GM21576 (cell line): ENCODE results near the gene TMEM37.
A peak's percentile ranks its signal among the peaks of the same experiment; 100 is the strongest.
"Not testable (repeated sequence)": the region's sequence is repeated elsewhere in the genome, so short reads cannot be mapped to it uniquely, and the experiment has no call there.

ENCODE experiments used
- ATAC-seq: cut with Tn5 transposase; IDR thresholded peaks from one replicate; pipeline ENCODE4 v1.9.1; 2021; ENCODE audit warnings: mild to moderate bottlenecking, moderate library complexity; ENCODE audit not compliant: unreplicated experiment

TMEM37 gene, protein sequence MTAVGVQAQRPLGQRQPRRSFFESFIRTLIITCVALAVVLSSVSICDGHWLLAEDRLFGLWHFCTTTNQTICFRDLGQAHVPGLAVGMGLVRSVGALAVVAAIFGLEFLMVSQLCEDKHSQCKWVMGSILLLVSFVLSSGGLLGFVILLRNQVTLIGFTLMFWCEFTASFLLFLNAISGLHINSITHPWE

DNA sequence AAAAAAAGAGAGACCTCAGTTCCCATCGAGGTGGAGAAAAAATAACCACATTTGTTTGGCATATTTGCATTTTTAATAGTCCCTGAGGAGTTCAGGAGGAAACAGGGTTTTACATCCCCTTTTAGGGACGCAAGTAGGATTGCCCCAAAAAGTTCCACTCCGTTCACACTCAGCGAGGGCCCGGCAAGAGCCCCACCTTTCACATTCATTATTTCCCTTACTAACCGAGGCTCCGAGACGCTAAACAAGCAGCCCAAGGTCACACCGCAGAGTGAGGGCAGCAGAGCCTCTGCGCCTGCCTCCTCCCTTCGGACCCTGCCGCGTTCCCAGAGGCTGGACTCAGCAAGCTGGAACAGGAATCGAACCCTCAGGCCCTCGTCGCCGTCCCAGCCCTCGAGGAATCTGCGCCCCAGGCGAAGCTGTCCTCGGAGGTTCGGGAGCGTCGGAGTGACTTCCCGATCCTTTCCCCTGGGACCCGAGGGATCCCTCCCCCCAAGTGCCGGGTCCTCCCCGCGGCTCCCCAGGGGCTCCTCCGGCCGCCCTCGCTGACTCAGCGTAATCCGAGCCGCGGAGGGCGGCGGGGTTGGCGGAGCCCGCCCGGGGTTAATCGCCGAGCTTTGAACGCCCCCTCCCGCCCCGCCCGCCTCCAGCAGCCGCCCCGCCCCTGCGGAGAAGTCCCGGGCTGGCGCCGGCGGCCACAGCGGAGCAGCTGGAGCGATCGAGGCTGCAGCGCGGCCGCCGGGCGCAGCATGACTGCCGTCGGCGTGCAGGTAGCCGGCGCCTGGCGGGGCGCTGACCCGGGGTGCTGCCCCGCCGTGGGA is at the start of gene TMEM37:
TMEM37 (plus strand) TSS at position 700 of the 821 bp plus-strand sequence; CDS start at position 750, 50 bp downstream.
- peak; percentile 57 for ATAC-seq

DNA sequence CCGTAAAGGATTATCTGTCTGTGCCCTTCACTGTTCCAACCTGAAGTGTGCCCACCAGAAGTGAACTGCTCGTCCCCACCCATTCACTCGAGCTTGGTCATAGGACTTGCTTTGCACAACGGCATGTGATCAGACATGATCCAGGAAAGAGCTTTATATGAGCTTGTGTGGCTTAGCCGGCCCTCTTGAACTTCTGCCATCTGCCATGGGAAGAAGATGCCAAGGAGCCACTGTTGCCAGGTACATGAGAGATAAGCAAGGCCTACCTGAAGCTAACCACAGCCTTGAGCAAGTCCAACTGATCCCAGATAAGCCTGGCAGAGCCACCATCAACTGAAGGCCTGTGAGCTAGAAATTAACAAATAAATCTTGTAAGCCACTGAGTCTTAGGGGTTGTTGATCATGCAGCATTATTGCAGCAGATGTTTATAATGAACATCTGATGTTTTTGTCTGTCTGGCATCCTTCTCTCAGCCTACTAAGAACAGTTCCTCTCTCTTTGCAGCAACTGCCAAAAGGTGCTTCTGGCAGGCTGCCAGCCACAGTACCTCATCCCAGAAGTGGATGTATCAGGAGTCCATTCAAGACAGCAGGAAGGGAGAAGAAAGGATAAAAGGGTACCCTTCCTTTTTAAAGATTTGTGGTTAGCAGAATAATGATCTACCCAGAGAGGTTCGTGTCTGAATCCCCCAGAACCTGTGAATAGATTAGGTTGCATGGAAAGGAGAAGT is 48.1 kb upstream of the TMEM37 start:
- ATAC-seq: no peak

DNA sequence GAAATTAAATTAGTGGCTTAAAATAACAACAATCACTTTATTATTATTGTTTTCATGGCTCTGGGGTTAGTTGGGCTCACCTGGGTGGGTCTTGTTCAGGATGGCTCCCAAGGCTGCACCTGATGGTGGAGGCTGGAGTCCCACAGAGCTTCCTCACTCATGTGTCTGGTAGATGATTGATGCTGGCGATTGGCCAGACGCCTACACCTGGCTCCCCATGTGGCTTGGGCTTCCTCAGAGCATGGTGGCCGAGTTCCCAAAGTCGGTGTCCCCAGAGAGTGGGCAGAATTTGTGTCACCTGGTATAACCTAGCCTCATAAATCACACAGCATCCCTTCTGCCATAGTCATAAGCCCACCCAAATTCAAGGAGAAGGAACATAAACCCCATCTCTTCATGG is 46.7 kb upstream of the TMEM37 start:
- no peak for ATAC-seq

DNA sequence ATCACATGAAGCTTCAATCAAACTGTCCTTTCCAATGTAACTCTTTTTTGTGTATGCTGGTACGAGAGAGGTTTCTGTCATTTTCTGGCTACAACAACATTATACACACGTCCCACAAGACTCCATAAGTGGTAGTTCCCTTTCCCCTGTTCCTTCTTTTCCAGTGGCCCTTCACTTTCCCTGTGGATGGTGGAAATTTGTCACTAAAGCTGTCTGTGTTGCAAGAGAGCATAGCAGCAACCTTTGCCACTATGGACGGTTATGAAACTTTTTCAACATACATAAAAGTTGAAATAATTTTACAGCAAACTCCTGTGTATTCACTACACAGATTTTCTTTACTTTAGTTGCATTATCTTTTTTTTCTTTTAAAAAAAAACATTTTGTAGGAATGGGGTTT is 46.2 kb upstream of the TMEM37 start:
- ATAC-seq: no peak

DNA sequence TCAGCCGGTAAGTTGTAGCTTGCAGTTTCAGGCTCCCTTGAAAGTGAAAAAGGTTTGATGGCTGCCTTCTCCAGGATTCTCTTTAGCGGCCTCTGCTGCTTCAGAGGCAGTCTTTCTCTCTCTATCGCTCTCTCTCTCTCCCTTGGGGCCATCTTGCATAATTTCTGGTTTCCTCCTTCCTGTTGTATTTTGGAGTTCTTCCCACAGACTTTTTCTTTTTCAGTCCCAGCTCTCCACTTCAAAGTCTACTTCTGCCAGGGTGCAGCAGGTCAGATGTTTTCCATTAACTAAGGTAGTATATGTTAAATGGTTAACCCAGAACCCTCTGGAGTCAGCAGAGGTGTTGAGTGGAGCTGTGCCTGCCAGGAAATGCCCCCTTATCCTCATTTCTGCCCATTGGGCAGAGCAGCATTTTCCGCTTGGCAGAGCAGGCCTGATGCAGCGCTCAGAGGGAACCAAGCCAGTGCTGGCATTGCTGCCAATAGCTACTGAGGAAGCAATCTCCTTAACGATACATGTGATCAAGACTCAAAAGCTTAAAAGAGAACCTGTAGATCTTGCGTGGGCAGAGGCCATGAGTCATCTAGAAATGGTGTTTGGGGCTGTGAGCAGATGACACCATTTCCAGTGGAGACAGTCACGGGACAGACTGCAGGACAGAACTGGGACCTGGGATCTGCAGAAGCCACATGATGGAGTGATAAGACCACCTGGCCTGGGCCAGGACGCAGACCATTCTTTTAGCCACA is 44.1 kb upstream of the TMEM37 start:
- ATAC-seq: peak; percentile 80

DNA sequence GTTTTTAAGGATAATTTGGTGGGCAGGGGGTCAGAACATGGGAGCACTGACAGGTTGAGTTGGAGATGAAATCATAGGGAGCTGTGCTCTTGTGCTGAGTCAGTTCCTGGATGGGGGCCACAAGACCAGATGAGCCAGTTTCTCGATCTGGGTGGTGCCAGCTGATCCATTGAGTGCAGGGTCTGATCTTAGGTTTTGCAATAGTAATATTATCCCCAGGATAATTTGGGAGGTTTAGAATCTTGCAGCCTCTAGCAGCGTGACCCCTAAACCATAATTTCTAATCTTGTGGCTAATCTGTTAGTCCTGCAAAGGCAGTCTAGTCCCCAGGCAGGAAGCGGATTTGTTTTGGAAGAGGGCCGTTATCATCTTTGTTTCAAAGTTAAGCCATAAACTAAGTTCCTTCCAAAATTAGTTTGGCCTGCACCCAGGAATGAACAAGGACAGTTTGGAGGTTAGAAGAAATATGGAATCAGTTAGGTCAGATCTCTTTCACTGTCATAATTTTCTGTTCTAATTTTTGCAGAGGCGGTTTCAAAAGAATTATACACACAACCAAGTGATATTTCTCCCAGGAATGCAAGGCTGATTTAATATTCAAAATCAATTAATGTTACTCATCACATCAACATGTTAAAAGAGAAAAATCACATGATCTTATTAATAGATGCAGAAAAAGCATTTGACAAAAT is 41.9 kb upstream of the TMEM37 start:
- ATAC-seq: no peak

DNA sequence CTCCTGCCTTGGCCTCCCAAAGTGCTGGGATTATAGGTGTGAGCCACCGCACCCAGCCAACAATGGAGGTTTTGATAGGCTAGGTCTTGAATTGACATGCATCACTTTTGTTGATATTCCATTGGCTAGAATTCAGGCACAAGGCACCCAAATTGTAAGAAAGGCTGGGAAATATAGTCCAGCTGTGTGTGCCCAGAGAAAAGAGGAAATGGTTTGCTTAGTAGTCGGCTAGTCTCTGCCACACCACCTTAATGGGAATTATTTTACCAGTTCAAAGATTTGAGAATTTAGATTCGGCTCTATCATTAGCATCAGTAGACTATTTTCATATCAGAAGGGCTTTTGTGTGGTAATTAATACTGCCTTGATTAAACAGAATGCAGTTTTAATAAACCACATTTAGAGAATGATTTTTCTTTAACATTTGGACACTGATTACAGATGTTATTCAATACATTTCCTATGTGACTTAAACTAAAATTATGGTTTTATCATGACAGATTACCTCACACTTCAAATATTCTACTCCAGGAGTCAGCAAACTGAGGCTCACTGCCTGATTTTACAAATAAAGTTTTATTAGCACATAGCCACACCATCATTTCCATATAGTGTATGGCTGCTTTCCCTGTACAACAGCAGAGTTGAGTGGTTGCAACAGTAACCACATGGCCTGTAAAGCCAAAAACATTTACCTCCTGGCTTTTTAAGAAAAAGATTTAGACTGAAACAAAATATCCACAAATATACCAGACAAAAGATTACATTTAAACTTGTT is 37.5 kb upstream of the TMEM37 start:
- ATAC-seq: no peak

DNA sequence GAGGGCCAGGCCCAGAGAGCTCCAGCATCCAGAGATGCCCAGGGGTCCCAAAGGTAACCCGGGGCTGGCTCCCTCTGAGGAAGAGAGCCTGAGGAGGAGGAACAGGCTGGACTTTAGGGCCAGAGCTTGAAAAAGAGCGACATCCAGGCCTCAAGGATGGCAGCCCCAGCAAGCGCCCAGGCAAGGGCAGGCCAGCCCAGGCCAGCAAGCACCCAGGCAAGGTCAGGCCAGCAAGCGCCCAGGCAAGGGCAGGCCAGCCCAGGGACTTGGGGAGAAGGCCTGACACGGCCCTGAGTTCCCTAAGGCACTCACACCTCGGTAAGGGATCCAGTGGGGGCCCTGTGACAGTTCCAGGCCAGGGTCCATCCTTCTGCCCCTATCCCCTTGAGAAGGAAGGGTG is 34.5 kb upstream of the TMEM37 start:
- no peak for ATAC-seq

DNA sequence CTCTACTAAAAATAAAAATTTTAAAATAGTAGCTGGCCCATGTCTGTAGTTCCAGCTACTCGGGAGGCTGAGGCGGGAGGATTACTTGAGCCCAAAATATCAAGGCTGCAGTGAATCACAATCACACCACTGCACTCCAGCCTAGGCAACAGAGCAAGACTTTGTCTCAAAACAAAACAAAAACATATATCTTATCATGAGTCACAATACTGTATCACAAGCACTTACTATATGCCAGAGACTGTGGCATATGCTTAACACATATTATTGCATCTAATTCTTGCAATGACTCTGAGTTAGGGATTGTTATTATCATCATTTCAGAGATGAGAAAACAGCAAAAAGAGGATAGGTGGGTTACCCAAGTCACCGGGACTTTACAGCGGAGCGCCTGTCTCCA is 29.5 kb upstream of the TMEM37 start:
- ATAC-seq: no peak

DNA sequence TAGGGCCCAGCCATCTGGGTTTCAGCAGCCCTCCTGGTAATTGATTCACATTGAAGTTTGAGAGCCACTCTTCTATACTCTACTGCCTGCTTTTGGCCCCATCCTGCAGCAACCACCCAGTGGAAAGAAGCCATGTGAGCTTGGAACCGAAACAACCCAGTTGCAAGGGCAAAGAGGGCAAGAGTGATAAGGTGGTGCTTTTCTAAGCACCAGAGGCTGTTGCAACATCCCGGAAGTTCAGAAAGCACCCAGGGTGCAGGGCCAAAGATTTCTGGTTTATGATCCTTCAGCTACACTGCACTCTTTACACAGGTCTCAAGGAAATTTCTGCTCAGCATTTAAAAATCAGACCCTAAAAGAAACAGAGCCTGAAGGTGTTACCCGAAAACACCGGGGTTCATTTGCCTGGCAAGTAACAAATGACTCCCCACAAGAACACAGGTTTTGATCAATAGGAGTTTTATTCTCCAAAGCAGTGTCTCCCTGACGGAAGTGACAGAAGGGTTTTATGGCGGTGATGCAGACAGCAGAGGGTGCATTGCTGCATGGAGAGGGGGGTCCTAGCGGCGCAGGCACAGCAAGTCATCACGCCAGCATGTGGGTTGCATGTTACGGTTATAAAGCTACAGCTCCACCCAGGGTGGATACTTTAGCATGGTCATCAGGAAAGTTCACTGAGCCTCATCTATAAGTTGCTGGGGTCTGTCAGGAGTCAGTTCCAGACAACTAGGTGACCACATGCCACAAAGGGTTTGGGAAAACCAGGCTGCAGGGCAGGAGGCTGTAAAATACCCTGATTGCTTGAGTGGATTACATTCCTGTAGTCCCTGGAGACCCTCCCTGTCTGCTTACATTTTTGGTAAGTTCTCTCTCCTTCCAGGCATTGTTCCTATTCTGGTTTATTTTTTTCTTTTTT is 28.8 kb upstream of the TMEM37 start:
- no peak for ATAC-seq

DNA sequence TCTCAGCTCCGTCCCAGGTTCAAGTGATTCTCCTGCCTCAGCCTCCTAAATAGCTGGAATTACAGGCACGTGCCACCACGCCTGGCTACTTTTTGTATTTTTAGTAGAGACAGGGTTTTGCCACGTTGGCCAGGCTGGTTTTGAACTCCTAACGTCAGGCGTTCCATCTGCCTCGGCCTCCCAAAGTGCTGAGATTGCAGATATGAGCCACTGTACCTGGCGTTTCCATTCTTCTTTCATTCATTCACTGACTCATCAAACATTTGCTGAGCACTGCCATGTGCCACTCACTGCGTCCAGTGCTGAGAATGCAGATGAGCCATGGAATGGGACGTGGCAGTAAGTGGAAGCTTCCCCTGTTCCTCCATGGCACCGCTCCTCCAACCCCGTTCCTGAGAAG is 28.0 kb upstream of the TMEM37 start:
- ATAC-seq: not testable (repeated sequence)

DNA sequence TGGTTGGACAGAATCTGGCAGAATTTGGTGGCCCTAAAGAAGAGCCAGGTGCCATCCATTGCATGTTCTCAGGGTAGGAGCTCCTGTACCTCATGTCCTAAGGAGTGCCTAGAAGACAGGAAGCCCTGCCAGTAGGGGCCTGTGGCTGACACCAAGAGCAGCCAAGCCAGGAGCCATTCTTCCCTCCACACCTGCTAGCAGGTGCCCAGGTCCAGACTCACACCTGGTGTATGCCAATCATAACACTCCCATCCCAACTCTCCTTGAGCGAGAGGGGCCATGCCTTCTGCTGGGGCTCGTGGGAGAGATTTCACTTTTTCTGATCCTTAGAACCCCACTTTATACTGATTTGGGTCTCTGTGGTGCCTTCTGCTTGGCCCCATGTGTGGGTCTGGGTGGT is 26.5 kb upstream of the TMEM37 start:
- ATAC-seq: no peak

DNA sequence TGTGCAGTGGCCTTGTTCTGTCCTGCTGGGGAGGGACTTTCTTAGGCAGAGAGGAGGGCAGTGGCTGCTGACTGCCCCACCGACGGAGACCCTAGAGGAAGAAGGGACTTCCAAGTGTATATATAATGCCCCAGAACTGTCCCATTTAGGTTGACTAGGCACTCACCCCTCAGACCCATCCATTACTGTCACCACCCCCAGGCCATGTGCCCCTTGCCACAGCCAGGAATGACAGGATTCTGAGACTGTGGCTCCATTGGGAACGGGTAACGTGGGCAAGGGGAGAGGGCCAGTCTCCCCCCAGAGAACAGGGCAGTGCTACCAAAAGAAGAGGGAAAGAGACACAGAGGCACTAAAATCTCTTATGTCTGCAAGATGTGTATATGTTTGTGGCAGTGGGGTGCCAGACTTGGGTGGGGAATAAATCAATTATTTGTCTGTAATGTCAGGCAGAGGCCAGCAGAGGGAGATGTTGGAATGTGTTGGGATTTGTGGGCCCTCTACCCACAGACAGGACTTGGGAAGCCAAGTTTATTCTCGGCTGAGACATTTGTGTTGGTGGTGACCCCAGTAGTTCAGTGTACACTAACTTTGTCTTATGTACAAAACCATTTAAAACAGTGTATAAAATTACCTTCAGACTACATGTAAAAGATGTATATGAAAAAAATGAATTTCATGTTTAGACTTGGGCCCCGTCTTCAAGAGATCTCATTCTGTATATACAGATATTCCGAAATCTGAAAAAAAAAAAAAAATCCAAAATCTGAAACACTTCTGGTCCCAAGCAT is 24.0 kb upstream of the TMEM37 start:
- ATAC-seq: peak; percentile 60

DNA sequence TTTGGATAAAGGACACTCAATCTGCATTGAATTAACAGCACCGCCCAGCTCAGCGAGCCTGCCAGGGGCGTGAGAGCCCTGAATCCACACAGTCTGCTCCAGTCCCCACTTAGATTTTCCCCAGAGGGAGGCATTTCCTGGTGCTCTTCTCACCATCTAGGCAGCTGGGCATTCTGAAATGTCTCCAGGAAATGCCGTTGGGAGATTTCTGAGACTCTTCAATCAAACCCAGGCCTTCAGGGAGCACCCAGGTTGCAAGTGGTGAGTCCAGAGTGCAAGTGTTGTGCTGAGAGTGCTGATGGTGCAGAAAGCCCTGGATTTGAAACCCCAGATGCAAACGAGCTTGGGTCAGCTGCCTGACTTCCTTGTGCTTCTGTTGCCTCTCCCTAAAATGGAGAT is 23.4 kb upstream of the TMEM37 start:
- no peak for ATAC-seq

DNA sequence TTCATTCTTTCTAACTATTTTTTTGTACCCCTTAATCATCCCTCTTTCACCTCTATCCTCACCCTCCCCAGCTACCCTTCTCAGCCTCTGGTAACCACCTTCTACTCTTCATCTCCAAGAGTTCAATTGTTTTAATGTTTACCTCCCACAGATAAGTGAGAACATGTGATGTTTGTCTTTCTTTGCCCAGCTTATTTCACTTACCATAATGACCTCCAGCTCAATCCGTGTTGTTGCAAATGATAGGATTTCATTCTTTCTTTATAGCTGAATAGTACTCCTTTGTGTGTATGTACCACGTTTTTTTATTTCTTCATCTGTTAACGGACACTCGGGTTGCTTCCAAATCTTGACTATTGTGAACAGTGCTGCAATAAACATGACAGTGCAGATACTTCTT is 22.1 kb upstream of the TMEM37 start:
- ATAC-seq: no peak

DNA sequence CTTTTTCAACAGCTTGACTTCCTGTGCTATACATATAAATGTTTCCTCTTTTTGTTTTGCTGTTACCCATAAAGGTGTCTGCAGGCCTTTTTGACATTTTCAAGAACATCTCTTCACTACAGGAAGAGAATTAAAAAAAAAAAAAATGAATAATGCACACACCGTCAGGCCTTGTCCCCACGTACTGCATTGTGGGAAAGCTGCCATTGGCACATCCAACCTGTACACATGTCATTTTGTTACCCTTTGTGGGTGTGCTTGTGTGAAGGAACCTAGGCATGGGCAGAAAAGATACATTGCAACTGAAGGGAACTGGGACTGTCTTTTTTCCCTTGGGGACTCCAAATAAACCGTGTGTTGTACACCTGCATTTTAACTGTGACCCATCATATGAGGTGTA is 16.8 kb upstream of the TMEM37 start:
- no peak for ATAC-seq

DNA sequence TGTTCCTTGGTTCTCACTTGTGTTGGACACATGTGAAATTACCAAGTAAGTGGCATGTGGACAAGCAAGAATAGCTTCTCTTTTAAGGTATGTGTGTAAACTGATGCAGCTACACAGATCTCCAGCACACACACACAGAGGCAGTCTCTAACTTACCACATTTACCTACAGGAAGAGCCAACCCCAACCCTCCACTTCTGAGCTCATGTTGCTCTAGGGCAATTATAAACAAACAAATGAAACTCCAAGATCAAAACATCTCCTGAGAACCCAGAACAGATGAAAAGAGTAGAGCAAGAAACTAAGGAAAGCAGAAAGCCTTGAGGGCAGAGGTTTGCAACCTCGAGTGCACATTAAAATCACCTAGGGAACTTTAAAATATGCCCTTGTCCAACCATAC is 16.0 kb upstream of the TMEM37 start:
- no peak for ATAC-seq

DNA sequence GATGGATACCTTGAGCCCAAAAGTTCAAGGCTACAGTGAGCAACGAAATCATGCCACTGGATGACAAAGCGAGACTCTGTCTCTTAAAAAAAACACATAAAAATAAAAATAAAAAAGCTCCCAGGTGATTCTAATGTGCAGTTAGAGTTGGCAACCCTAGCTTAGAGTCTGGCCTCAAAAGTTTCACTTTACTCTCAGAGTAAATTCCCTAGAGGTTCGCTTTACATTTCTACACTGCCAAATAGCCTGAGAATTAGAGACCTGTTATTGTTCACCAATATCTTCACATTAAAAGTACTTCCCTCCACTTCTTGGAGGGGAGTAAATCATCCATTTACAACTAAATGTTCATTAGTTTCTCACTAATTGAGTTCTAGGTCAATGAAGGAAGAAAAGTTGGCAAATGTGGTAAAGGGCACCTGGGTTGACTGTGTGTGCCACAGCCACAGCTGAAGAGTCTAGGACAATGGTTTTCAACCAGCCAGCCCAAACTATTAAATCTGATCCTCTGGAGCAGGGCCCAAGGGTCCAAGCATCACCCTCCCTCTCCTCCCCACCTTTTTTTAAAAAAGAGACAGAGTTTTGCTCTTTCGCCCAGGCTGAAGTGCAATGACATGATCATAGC is 15.2 kb upstream of the TMEM37 start:
- ATAC-seq: no peak
